Transverse colon (tissue), 3 donors: Measurements from ENCODE around the gene KRT34.
"Not testable (repeated sequence)": the region's sequence is repeated elsewhere in the genome, so short reads cannot be mapped to it uniquely, and the experiment has no call there.

Source experiments
- CTCF ChIP-seq, 5 experiments: fragments of 200-600 bp in 3 of 5; fragments of 450-650 bp in 2 of 5; sonication (generic) in 3 of 5; IDR thresholded peaks; 1 replicate in 2 of 5; 2 replicates in 3 of 5; pipeline ENCODE4 v1.5.1; 2016 to 2017; ENCODE audit warnings: antibody characterized with exemption in 5 of 5, inconsistent platforms in 3 of 5, mild to moderate bottlenecking in 2 of 5, moderate library complexity in 1 of 5
- POLR2A ChIP-seq: fragments of 450-650 bp; IDR thresholded peaks from one replicate; pipeline ENCODE4 v1.6.1; 2016; ENCODE audit warnings: antibody characterized with exemption, mild to moderate bottlenecking, moderate library complexity

DNA sequence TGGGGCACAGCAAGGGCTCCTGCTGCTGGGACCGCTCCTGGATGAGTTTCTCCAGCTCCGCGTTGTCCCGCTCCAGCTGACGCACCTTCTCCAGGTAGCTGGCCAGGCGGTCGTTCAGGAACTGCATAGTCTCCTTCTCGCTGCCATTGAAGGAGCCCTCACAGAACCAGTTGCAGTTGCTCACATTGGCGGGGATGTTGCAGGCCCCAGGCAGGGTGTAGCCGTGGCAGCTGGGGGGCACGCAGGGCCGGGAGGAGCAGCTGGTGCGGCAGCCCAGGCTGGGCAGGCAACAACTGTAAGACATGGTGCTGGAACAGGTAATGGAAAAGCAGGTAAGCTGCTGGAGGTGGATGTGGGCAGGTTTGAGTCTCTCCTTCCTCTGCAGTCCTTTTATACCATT lies at the start of gene KRT34:
- TF ChIP-seq POLR2A; CTCF (IDR thresholded peaks at IDR 0.05): not testable (repeated sequence)
